Transverse colon (tissue), 4 donors: ENCODE data around the gene SRD5A2. TPM values are rescaled to one million over a fixed set of nuclear protein-coding genes. Genes with fewer than 3 reads are reported as not detected.

Experiments
- DNase-seq: peaks from one replicate; pipeline ENCODE4 v3.0.0-alpha.2; 2019
- H3K27ac ChIP-seq, 4 donors: fragments of 200-600 bp; sonication (generic); 2 replicates each; pipeline ENCODE4 v1.5.1; 2016 to 2018; ENCODE audit warnings: inconsistent platforms in 4 of 4
- H3K27me3 ChIP-seq: fragments of 200-600 bp; sonication (generic); 2 replicates; pipeline ENCODE4 v1.5.1; 2017; ENCODE audit warnings: inconsistent platforms
- H3K36me3 ChIP-seq, 4 donors: fragments of 200-600 bp; sonication (generic); 2 replicates each; pipeline ENCODE4 v1.5.1; 2017 to 2019; ENCODE audit warnings: inconsistent platforms in 4 of 4
- H3K4me1 ChIP-seq, 4 donors: fragments of 200-600 bp; sonication (generic); 2 replicates each; pipeline ENCODE4 v1.5.1; 2017 to 2020; ENCODE audit warnings: inconsistent platforms in 4 of 4
- H3K4me3 ChIP-seq, 4 donors: fragments of 200-600 bp; sonication (generic); 1 replicate in 1 of 4; 2 replicates in 3 of 4; pipeline versions ENCODE4 v1.5.1 to v1.6.1; 2017 to 2019; ENCODE audit warnings: inconsistent platforms in 4 of 4
- H3K9me3 ChIP-seq, 2 donors: fragments of 200-600 bp; sonication (generic); 2 replicates each; pipeline ENCODE4 v1.5.1; 2017 to 2019; ENCODE audit warnings: inconsistent platforms in 2 of 2
- EP300 ChIP-seq: sonication (generic); formaldehyde crosslinking; IDR thresholded peaks from one replicate; pipeline ENCODE4 v1.6.1; 2017; ENCODE audit warnings: antibody characterized with exemption, low read depth
- POLR2A ChIP-seq: fragments of 450-650 bp; IDR thresholded peaks from one replicate; pipeline ENCODE4 v1.6.1; 2016; ENCODE audit warnings: antibody characterized with exemption, mild to moderate bottlenecking, moderate library complexity
- POLR2AphosphoS5 ChIP-seq, 3 donors: sonication (generic); formaldehyde crosslinking; IDR thresholded peaks; one replicate each; pipeline ENCODE4 v1.6.1; 2016; ENCODE audit warnings: antibody characterized with exemption in 3 of 3
- WGBS, 2 donors: methylation state at CpG; one replicate each; pipeline ENCODE4 v1.1.5; 2018; ENCODE audit warnings: low coverage in 1 of 2; 5-methylcytosine and 5-hydroxymethylcytosine counted together
- in situ Hi-C, 4 donors: fragments of 200-750 bp; cut with MboI; loops; one replicate each; pipeline versions ENCODE4 v1.15.0 to v1.15.1; 2017; ENCODE audit warnings: low sequenced_read_pairs in 3 of 4, low pct_ligation_motif_present in 1 of 4, low pct_unique_long_range_greater_than_20kb in 1 of 4
- intact Hi-C: fragments of 100-400 bp; cut with DNase I; formaldehyde crosslinking; loops from one replicate; pipeline ENCODE4 v1.15.1; 2023; ENCODE audit warnings: low total_unique reads
- total RNA-seq, 4 donors: library from RNA; depleted of rRNA; stranded (reverse); fragments of >200 nt; gene quantifications; one replicate each; pipeline ENCODE4 v1.1.0, GENCODE V29; 2016
- TF ChIP-seq, protein P1 (sequence below), 5 experiments: fragments of 200-600 bp in 3 of 5; fragments of 450-650 bp in 2 of 5; sonication (generic) in 3 of 5; IDR thresholded peaks; 1 replicate in 2 of 5; 2 replicates in 3 of 5; pipeline ENCODE4 v1.5.1; 2016 to 2017; ENCODE audit warnings: antibody characterized with exemption in 5 of 5, inconsistent platforms in 3 of 5, mild to moderate bottlenecking in 2 of 5, moderate library complexity in 1 of 5

SRD5A2 gene
- total RNA-seq, 4 donors from 2014 or later = not detected

DNA sequence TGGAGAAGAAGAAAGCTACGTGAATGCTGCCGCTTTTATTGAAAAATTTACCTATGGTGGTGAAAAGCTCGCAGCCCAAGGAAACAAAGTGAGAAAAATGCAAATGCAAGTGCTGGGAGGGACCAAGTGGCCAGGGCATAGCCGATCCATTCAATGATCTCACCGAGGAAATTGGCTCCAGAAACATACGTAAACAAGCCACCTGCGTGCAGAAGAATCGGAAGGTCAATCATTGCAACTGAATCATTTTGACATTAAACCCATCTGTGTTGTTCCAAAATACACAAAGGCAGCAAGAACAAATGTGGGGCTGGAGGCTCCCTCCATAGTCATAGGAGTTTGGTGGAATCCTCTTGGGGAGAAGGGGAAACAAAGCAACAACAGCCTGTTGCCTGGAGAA is 51.5 kb downstream of the SRD5A2 start:
- in situ Hi-C loops = no loop called here
- no peak overlapping the region for H3K4me3 ChIP-seq
- H3K36me3 ChIP-seq = no peaks in the 10 kb centered on the region
- H3K27ac ChIP-seq = no peak overlapping the region
- H3K27me3 ChIP-seq = no peaks in the 10 kb centered on the region
- no peaks in the 10 kb centered on the region for H3K4me1 ChIP-seq
- WGBS, 2 donors = 70 to 76% methylated on average over 8 of the region's 8 CpGs
- no peak for DNase-seq
- intact Hi-C loops = no loop called here
- TF ChIP-seq, protein P1, sequence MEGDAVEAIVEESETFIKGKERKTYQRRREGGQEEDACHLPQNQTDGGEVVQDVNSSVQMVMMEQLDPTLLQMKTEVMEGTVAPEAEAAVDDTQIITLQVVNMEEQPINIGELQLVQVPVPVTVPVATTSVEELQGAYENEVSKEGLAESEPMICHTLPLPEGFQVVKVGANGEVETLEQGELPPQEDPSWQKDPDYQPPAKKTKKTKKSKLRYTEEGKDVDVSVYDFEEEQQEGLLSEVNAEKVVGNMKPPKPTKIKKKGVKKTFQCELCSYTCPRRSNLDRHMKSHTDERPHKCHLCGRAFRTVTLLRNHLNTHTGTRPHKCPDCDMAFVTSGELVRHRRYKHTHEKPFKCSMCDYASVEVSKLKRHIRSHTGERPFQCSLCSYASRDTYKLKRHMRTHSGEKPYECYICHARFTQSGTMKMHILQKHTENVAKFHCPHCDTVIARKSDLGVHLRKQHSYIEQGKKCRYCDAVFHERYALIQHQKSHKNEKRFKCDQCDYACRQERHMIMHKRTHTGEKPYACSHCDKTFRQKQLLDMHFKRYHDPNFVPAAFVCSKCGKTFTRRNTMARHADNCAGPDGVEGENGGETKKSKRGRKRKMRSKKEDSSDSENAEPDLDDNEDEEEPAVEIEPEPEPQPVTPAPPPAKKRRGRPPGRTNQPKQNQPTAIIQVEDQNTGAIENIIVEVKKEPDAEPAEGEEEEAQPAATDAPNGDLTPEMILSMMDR (IDR thresholded peaks at IDR 0.05) = no peak
- TF ChIP-seq POLR2A = no peak
- TF ChIP-seq EP300 = no peak
- no peak for TF ChIP-seq POLR2AphosphoS5 (IDR thresholded peaks at IDR 0.05)
- no peaks in the 10 kb centered on the region for H3K9me3 ChIP-seq

DNA sequence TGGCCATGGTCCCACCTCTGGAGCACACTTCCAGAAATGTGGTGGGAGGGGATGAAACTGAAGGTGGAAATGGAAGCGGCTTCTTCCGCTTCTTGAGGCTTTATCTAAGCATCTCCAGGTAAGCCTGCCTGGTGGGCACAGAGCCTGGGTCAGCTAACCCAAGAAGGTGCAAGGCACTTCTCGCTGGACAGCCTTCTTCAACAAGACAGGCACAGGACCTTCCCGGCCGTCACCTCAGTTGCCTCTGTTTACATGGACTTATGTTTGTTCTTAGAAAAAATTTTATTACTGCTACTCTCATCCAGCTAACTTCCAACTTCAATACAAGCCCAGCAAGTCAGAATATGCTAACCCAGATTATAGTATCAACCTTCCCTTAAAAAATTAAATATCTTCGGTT is 51.9 kb downstream of the SRD5A2 start:
- in situ Hi-C loops = no loop called here
- no peak for TF ChIP-seq POLR2AphosphoS5 (IDR thresholded peaks at IDR 0.05)
- no peak overlapping the region for H3K27ac ChIP-seq
- no peaks in the 10 kb centered on the region for H3K27me3 ChIP-seq
- intact Hi-C loops = no loop called here
- no peaks in the 10 kb centered on the region for H3K4me1 ChIP-seq
- H3K36me3 ChIP-seq = no peaks in the 10 kb centered on the region
- H3K9me3 ChIP-seq = no peaks in the 10 kb centered on the region
- WGBS, 2 donors = 88 to 96% methylated on average over 3 to 6 of the region's 6 CpGs
- H3K4me3 ChIP-seq = no peak overlapping the region
- DNase-seq = no peak

DNA sequence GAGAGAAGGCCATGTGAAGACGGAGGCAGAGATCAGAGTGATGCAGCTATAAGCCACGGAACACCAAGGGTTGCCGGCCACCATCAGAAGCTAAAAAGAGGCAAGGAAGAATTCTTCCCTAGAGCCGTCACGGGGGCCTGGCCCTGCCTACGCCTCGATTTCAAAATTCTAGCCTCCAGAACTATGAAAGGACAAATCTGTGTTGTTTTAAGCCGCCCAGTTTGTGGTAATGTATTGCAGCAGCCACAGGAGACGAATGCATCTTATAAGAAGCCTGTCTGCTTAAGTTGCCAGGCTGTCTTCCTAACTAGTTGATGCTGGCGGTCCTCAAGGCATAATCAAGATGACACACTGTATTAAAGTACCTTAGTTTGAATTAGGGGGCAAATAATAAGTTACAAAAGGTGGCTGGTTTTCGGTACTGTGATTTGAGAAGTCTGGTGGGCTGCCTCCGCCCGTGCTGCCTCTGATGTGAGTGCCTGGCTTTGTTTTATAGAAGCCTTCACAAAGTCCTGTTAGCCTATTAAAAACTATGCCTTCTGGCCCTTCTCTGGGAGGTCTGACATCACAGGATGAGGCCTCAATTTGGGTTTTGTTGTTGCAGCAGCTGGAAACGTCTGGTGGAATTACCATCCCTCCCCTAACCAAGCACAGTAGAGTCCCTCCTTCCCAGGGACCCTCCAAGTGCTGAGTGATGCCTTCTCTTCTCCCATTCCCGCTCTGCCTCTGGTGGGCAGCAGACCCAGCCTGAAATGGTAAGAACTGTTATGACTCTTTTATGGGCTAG is 53.6 kb downstream of the SRD5A2 start:
- intact Hi-C loops = no loop called here
- H3K4me1 ChIP-seq = no peaks in the 10 kb centered on the region
- no peaks in the 10 kb centered on the region for H3K36me3 ChIP-seq
- in situ Hi-C loops = no loop called here
- H3K27me3 ChIP-seq = peaks cover 8% of the 10 kb centered on the region
- no peaks in the 10 kb centered on the region for H3K9me3 ChIP-seq
- whole genome bisulfite sequencing, 2 donors = 46 to 71% methylated on average over 10 to 15 of the region's 15 CpGs
- DNase-seq = no peak
- TF ChIP-seq, protein P1 (IDR thresholded peaks at IDR 0.05) = no peak
- TF ChIP-seq EP300 = no peak
- TF ChIP-seq POLR2AphosphoS5 (IDR thresholded peaks at IDR 0.05) = no peak
- no peak for TF ChIP-seq POLR2A
- no peak overlapping the region for H3K27ac ChIP-seq
- no peak overlapping the region for H3K4me3 ChIP-seq

DNA sequence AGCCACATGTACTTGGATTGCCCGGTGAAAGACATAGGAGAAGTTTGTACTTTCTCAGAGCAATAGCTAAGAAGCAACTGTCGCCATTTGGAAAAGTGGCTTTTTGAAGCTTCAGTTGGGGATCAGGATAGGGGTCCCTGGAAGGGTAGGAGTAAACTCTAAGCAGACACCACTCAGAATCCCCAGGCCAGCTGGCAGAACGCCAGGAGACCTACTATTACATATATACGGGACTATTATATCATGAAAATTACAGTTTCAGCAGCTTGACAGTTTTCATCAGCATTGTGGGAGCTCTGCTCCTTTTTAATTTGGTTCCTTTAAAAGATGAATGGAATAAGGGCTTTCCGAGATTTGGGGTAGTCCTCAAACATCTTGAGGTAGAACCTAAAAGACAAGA is 54.9 kb downstream of the SRD5A2 start:
- no peaks in the 10 kb centered on the region for H3K4me1 ChIP-seq
- no peak overlapping the region for H3K27ac ChIP-seq
- no peaks in the 10 kb centered on the region for H3K9me3 ChIP-seq
- intact Hi-C loops = no loop called here
- WGBS, 2 donors = 48 to 51% methylated on average over 2 to 5 of the region's 5 CpGs
- in situ Hi-C loops = no loop called here
- peaks cover 8% of the 10 kb centered on the region for H3K27me3 ChIP-seq
- H3K36me3 ChIP-seq = no peaks in the 10 kb centered on the region
- TF ChIP-seq POLR2A (no peak), EP300 (no peak), POLR2AphosphoS5 (IDR thresholded peaks at IDR 0.05) (no peak)
- TF ChIP-seq, protein P1 (IDR thresholded peaks at IDR 0.05) = no peak
- no peak for DNase-seq
- no peak overlapping the region for H3K4me3 ChIP-seq

DNA sequence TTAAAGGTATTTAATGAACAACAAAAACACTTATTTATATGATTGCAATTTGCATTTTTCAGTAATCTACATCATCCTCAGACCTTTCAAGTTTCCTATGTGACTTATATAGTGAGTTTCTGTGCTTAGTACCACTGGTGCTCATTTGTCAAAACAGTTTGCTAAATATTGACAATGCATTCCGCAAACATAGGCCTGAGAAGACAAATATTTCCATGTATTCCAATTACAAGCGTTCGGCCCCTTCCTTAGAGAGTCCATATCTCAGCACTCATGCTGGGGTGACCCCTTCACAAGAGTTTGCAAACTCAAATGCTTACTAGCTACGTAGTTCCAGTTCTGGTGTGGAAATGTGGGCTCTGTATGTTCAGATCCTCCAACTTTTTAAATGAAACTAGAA is 56.1 kb downstream of the SRD5A2 start:
- TF ChIP-seq, protein P1 (IDR thresholded peaks at IDR 0.05) = no peak
- TF ChIP-seq EP300 (no peak), POLR2AphosphoS5 (IDR thresholded peaks at IDR 0.05) (no peak), POLR2A (no peak)
- Histone ChIP-seq H3K4me1 (no peaks in the 10 kb centered on the region), H3K36me3 (no peaks in the 10 kb centered on the region), H3K9me3 (no peaks in the 10 kb centered on the region), H3K4me3 (no peak overlapping the region), H3K27ac (no peak overlapping the region), H3K27me3 (peaks cover 8% of the 10 kb centered on the region)
- in situ Hi-C loops (no loop called here), intact Hi-C loops (no loop called here)
- WGBS, 2 donors = 84 to 85% methylated on average over 4 of the region's 4 CpGs
- no peak for DNase-seq
